Dermis microvascular lymphatic vessel endothelial cell (primary cell): ENCODE data around the gene C2CD2. TPM values are rescaled to one million over a fixed set of nuclear protein-coding genes. Genes with fewer than 3 reads are reported as not detected.

Experiments used
- DNase-seq, 2 donors: peaks; one replicate each; pipeline versions ENCODE4 v3.0.0 to v3.0.0-alpha.2; 2010; ENCODE audit warnings: low read depth in 2 of 2
- total RNA-seq: library from RNA; depleted of rRNA; stranded (reverse); fragments of >200 nt; gene quantifications from 2 replicates; pipeline ENCODE4 v1.2.1, GENCODE V29; 2014

Gene C2CD2
- total RNA-seq, 1 donor from 2014 or later: 25.5 TPM

DNA sequence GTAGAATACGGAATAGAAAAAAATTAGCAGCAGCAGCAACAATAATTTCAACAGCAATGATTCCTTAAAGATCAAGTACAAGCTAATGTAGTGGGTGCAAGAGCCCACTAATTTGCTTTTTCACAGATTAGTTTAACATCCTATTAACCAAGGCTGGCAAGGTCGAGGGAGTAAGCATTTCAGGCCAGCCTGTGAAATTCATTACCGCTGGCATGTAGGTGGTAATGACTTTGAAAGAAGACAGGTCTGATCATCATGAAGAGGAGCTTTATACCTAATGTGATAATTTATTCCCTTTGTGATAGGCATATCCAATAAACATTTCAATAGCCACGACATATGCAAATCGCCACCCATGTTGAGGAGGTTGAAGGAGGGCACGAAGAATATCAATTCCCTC is 63.5 kb downstream of the C2CD2 start:
- DNase-seq: no peak

DNA sequence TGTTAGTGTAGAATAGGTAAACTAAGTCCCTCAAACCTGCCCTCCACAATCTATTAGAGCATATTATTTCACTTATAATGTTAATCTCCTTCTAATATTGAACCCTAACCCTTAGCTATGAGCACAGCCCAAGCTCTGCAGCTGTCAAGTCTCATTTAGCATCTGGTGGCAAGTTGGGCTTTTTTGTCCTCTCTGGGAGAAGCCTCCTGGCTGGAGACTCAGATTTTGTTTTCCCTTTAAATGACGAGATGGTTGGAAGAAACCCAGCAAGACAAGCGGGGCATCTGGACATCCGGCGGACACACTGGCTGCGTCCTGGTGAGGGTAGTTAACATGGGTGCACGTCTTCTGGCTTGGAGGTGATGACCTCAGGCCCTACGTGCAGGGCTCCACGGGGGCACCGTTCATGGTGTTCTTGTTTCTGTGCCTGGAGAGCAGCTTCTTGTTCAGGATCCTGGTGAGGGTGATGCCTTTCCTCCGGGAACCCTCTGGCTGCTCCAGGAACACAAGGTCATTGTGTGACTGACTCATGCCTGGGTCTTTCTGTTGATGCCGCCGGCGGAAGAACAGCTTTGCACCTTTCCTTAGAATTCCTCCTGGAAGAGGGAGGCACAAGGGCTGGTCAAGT is 65.0 kb downstream of the C2CD2 start:
- peak in 1 of 2 donors; percentile 57 for DNase-seq

DNA sequence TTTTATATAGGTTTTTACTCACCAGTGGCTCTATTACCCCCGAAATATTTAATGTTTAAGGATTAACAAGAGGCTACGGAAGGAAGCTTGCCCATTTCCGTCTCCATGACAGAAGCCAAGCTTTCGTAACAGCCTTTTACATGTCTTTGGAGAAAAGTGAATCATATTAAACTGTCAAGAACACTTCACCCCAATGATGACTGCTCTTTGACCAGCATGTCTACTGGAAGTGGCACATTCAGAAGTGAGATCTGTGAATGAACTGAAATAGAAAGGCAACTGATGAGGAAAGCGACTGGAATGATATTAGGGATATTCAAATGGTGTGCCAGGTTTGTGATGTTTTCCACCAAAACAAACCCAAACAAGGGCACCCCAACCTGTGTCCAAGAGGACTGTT is 66.2 kb downstream of the C2CD2 start:
- DNase-seq: no peak

DNA sequence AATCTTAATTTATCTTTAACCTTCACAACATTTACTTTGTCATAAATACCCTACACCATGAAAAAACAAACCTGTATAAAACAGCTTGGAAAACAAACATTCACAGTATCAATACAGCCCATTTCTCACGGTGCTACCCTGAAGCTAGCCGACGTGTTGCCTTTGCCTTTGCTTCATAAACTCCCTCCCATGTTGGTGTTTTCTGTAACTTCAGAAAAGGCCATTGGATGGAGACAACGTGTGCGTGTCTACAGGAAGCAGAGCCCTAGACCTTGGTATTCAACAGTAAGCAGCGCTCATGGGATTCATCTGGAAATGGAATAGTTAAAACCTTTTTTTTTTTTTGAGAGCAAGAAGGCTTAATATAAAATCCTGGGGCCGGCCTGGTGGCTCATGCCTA is 67.5 kb downstream of the C2CD2 start:
- no peak for DNase-seq

DNA sequence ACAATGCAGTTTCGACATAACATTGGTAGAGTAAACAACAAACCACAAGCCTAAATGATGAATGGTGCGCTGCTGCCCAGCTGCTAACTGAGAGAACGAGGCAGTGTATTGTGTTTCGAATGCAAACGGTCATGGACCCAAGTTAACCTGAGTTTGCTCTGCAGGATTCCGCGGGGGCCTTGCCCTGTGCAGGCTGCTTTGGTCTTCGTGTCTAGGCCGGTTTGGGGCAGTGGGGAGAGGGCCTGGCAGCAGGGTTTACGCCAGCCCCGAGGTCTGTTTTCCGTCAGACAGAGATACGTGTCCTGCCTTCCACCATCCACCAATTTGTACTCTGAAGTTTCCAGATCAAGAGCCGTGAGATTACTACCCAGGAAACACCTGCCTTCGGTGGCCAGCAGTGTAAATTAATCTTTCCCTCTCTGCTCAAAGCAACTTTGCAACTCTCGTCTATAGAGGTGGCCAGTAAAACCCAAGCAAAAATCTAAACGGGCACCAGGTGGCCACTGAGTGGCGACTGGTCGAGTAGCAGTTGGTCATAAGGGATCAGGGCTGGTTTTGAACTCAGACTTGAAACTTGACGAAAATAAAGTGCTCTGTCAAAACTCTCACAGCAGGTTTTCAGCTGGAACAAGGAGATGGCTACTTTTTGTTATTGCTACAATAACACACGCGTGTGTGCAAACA is 68.3 kb downstream of the C2CD2 start:
- DNase-seq: no peak

DNA sequence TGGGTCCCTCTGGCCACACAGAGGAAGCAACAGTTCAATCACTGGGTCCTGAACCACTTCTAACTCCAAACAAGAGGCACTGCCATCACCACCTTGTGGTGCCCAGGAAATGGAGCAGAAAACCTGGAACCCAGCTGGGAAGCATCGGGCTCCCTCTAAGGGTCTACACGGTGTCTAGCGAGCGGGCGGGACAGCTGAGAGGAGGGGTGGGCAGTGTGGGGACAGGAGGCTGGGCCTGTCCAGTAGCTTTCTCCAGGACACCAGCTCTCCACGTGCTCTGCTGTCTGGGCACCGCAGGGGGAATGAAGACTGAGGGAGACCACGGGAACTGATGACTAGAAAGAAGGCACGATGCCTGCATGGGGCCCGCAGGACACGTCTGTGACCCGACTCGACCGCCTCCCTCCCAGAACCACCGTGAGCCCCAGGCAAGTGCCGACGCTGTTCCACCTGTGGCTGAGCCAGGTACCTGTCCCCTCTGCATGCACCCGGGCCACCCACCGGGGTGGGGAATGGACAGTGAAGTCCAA is 69.3 kb downstream of the C2CD2 start:
- no peak for DNase-seq

DNA sequence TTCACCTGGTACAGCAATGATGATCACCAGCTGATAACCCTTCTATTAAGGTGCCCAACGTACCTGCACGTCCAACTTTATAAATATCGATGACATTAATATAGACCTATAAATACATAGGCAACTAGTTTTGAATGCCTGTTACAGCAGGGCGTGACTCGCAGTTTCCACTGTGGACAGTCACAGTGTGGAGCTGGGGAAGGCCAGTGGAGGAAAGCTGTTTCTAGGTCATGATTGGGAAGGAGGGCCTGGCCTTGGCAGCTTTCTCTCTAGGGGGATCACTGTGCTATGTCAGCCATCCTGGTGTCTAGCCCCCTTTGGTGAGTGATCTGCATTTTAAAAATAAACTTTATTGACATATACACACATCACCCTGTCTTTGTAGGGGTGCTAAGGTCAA is 70.2 kb downstream of the C2CD2 start:
- DNase-seq: no peak

DNA sequence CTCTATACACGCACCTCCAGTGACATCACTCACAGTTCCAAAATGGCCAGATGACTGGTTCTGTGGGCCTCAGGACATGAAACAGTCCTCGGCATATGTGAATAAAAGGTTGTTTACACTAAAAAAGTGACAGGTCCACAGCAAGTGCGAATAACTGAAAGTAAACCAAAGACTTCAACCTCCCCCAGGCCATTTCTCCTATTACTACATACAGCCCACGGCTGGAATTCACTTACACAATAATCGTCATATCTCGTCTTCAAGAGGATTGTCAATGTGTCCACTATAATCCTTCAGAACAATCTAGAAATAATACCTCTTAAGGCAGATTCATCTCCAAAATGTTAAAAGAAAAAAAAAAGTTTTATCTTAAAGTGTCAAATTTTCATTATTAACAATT is 72.8 kb downstream of the C2CD2 start:
- DNase-seq: no peak

DNA sequence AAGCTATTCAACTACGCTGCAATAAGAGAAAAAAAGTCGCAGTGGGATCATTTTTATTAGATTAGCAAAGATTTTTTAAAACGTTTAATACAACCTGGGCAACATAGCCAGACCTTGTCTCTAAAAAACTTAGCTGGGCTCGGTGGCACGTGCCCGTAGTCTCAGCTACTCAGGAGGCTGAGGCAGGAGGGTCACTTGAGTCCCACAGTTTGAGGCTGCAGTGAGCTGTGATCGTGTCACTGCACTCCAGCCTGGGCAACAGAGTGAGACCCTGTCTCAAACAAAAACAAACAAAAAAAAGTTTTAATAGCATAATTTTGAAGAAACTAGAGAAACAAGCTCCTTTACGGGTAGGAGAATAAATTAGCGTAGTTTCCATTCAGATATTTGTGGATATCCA is 73.7 kb downstream of the C2CD2 start:
- DNase-seq: no peak

DNA sequence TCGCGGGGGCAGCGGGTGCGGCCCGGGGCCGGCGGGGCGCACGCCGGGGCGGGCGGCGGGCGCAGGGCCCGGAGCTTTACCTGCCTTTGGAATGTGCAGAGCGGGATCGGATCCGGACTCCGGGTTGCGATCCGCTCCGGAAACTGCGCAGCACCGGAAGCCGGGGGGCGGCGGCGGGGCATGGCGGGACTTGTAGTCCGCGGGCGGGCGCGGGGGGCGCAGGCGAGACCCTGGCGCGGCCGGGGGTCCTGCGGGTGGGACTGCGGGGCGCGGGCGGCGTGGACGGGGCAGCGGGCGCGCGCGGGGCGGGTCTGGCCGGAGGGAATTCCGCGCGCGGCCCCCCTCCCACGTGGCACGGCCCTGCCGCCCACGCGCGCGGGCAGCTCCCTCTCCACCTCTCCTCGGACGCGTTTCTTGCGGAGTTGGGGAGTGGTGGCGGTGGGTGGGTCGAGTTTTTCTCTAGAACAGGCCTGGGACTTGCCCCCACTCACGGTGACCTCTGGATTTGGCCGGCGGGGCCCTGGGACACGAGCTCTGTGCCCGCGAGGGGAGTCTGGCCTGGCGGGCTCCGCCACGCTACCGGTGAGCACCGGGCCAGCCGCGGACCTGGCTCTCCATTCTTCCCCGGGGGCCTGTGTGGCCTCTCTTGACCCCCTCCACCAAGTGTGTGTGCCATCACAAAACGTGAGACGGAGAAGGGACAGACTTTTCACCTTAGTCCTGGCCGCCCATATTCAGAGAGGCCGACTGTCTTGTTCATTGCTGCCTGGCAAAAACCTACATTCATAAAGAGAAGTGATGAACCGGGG is 74.4 kb downstream of the C2CD2 start, which contains the start of gene PRDM15:
PRDM15 (minus strand) TSS at position 155 of the 809 bp plus-strand sequence. CDS start 18,981 bp downstream, outside the sequence.
- DNase-seq: peak; percentile 52 to 87

DNA sequence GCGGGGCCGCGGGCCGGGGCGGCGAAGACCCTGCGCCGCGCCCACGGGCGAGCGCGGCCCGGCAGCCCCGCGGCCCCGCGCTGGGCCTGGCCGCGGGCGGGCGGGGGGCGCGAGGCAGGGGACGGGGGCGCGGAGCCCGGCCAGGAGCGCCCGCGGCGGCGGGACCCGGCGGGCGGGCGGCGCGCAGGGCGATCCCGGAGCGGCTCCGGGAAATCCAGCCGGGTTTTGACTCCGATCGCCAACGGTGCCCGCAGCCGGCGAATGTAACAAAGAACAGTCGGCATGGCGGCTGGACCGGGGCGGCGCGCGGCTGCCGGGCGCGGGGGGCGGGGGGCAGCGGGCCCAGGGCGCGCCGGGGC is 75.0 kb downstream of the C2CD2 start:
- peak; percentile 63 to 84 for DNase-seq

DNA sequence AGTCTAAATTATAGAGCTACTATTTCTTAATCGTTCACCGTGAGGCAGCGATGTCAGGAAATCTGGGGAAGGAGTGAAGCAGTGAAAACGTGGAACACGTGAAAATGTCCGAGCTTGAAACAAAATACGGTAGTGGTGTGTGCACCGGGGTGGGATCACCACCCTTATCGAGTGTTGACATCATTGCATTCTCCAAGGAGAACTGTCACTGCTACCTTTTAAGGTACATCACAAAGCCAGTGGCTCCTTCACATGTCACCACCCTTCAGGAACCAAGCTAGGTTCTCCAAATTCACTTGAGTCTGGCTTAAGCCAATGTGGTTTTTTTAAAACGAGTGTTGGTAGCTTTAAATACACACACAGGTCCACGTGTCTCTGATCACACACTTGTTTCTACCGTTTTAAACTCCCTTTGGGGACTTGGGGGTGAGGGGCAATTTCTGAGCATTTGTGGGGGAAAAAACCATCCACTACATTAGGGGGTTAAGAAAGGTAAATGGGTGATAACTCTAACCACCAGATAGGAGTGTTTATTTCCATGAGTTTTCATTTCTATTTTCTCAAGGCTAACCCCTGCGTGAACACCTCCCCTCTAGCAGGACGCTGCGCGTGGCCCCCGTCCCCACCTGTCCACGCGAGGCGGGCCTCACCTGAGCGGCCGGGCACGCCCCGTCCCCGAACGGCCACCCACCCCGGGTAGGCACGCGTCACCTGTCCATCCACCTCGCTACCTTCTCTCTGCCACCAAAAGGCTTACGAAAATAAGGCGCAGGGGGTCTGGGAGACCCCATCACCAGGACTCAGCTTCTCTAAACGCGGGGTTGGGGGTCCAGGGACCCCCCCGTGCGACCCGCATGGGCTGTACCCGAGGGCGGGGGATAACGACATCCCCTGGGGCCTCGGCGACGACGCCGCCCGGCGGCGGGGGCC is 75.7 kb downstream of the C2CD2 start:
- DNase-seq: peak; percentile 22 to 48

DNA sequence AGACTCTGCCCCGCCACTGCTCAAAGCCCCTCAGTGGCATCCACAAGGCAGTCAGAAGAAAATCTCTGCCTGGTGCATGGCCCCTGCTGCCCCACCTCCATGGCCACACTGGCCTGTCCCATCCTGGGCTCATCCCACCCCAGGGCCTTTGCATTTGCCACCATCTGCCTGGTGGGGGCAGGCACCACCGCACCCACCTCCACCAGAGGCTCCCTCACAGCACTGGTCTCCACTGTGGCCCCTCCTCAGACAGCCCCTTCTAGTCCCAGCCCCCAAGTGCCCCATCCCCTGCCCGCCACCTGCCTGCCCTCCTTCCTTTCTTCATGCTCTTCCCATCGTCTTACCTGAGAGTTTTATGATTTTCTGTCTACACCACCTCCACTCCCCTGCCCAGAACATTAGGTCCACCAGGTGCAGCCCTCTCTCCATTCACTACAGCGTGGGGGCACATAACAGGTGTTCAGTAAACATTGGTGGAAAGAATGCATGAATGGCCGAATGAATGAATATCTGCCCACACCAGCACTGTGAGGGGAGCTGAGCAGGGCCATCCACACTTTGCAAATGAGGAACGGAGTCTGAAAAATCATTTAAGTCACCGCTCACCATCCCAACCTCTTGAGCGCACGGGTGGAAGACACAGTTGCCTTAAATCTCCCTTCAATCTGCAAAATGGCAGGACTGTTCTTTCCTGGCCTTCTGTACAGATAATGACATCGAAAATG is 76.7 kb downstream of the C2CD2 start:
- DNase-seq: no peak

DNA sequence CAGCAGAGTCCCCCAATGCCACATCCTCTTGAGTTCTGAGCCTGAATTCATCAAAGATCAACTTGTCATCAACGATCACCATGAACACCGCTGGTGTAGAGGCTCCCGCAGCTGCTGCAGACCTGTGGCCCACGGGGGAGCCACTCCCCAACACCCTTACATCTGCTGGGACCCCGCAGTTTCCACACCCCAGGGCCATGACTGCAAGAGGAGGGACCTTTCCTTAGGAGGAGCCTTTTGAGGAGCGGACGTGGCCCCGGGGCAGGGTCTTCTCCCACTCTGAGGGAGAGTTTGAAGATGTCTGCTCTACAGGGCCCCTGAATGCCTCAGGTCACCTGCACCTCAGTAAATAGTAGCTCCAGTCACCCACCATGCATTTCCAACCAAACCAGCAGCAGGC is 77.4 kb downstream of the C2CD2 start:
- no peak for DNase-seq

DNA sequence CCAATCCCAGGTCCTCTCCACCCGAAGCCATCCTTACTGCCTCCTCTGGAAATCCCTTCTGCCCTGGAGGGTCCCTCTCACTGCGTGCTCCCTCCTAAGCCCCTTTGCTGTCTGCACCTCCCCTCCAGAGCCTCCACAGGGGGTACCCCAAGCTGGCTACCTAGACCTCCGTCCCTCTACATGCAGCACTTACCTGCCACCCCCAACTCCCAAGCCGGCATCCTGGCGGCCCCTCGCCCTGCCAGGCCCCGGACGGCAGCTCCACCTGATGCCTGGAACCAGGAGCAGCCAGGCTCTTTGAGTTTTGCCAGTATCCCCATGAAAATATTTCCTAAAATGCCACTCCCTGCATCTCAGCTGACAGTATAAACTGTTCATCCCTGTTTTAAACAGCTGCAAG is 78.7 kb downstream of the C2CD2 start:
- no peak for DNase-seq

DNA sequence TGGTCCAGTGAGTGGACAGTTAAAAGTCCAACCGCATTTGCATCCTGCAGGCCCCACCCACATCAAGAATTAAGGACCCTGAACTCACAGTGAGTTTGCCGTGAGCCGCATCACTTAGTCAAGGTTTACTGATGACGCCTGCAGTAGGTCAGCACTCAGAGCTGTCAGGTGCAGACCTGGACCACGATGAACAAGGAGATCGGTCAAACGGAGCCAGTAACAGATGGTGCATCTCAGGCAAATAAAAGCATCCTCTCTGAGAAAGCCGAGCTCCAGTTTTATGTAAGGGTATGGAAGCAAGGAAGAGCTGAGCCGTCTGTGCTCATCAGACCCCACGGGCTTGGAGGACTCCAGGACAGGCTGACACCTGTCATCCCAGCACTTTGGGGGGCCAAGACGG is 79.2 kb downstream of the C2CD2 start:
- DNase-seq: no peak

DNA sequence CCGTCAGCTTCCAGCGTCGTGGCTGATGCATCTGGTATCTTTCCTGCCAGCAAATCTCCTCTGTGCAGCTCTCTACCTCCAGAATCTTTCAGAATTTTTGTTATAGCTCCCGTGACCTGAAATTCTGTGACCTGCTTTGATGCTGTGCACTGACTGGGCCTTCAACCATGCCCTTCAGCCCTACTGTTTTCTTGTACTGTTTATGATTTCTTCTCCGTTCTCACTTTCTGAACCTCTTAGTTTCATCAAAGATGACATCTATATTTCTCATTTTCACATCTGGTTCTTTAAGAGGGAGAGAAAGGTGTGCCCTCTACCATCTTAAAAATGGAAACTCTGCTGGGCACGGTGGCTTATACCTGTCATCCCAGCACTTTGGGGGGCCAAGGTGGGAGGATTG is 80.4 kb downstream of the C2CD2 start:
- no peak for DNase-seq

DNA sequence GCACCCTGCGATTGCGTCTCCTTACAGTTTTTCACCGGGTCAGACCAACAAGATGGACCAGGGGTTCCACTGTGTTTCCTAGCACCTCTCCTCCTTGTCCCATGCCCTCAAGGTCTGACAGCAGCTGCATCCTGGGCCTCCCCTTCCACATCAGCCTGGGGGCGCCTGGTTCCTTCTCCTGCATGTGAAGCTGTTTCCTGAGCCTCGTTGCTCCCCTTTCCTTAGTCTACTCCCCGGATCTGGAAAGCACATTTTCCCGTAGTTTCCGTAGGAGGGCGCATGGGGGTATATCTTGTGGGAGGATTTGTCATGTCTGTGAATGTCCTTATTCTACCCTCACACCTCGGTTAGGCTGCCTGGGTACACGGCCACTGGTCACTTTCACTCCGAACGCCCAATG is 80.8 kb downstream of the C2CD2 start:
- DNase-seq: no peak

DNA sequence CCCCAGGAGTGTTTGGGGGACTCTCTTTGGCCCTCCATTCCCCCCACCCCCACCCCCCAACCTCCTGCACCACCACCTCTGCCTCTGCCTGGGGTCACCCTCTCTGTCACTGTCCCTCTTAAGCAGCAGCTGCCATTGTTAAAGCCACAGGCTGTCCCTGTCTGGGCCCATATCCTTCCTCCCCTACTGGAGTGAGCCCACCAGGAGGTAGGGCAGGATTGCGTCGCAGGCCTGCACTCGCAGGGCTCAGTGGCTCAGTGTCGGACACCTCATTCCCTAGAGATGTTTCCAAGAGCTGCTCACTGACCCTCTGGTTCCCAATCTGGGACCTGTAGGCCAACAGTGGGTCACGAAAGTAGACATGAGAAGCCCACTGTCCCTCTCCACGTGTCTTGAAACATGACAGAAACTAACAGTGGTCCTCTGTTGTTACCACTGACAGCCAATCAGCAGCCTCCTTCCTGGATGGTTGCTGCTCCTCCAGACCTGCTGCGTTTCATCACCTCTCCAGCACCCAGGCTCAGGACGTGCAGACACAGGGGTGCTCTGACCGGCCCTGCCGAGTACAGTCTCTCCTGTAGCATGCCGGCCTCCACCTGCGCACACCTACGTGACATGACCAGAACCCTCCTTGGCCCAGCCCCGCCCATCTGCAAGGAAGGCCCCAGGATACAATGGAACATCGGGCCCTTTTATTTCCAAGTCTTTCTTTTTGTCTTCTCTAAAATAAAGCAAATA is 82.4 kb downstream of the C2CD2 start:
- no peak for DNase-seq

DNA sequence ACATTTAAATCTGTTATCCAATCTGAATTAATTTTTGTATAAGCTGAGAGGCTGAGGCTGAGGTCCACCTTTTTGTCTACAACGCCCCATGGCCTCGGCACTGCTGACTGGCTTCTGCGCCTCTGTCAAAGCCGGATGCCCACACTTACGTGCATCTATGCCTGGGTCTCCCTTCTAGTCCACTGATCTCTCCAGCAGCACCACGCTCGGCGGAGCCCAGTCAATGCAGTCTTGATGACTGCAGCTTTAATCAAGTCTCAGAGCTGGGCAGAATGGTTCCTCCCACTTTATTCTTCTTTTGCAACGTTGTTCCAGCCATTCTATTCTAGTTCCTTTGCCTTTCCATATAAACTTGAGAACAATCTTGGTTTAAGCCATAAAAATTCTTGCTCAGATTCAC is 84.0 kb downstream of the C2CD2 start:
- no peak for DNase-seq
